ENCODE data around the gene STRIP2. TPM values are rescaled to one million over a fixed set of nuclear protein-coding genes. Genes with fewer than 3 reads are reported as not detected.

STRIP2 gene
- total RNA-seq, 1 experiment from 2014 or later = 9.9 TPM

GRCh38 chr7:129495987-129496386, 61.8 kb downstream of the STRIP2 start:
- Histone ChIP-seq H4K8ac (replicated peaks; ENCODE audit: insufficient read length, low read depth, low read length) (no peak overlapping the region), H3K14ac (ENCODE audit: insufficient read depth, low read length) (no peak overlapping the region), H4K91ac (ENCODE audit: insufficient read length, low read depth, low read length) (no peak overlapping the region), H2BK20ac (ENCODE audit: low read depth, low read length, poor library complexity, severe bottlenecking) (no peak overlapping the region), H3K4me1 (ENCODE audit: insufficient read depth, low read length) (no peaks in the 10 kb centered on the region), H3T11ph (ENCODE audit: low read length) (no peak overlapping the region), H2BK15ac (ENCODE audit: low read depth, low read length) (no peak overlapping the region), H3K18ac (ENCODE audit: insufficient read length, low read depth, low read length) (no peak overlapping the region), H3K23me2 (ENCODE audit: insufficient read length, low read depth, low read length, poor library complexity, severe bottlenecking) (no peaks in the 10 kb centered on the region), H3K4me2 (ENCODE audit: insufficient read depth, insufficient read length, low read length) (no peak overlapping the region), H3K79me2 (ENCODE audit: insufficient read depth, low read length) (no peaks in the 10 kb centered on the region), H3K27me3 (ENCODE audit: insufficient read depth, low read length) (no peaks in the 10 kb centered on the region), H3K23ac (ENCODE audit: insufficient read length, low read depth, low read length) (no peak overlapping the region), H3K9me3 (ENCODE audit: control insufficient read depth, low read depth, low read length) (no peaks in the 10 kb centered on the region), H4K20me1 (ENCODE audit: control insufficient read depth, insufficient read depth, insufficient read length) (no peaks in the 10 kb centered on the region), H2AK5ac (ENCODE audit: insufficient read length, low read length) (no peak overlapping the region), H3K56ac (ENCODE audit: insufficient read length, low read depth, low read length) (no peak overlapping the region), H2BK5ac (ENCODE audit: insufficient read length, low read length) (no peak overlapping the region), H2BK12ac (ENCODE audit: insufficient read length, low read depth, low read length) (no peak overlapping the region), H4K5ac (ENCODE audit: insufficient read length, low read depth, low read length) (no peak overlapping the region), H2AFZ (ENCODE audit: low read length) (no peak overlapping the region), H3K27ac (ENCODE audit: insufficient read length, low read depth, low read length) (no peak overlapping the region), H3K9ac (ENCODE audit: extremely low read depth, insufficient read length, low read length) (no peak overlapping the region), H2BK120ac (ENCODE audit: low read depth, low read length, poor library complexity, severe bottlenecking) (no peak overlapping the region), H3K79me1 (ENCODE audit: insufficient read depth, low read depth, low read length, poor library complexity, severe bottlenecking) (no peaks in the 10 kb centered on the region), H3K4ac (ENCODE audit: low read depth, low read length) (no peak overlapping the region)
- Mint-ChIP-seq H3K9me3 (no peaks in the 10 kb centered on the region), H3K36me3 (ENCODE audit: insufficient read depth in 1 of 3, low read depth in 3 of 3) (no peaks in the 10 kb centered on the region), H3K4me1 (no peaks in the 10 kb centered on the region), H3K27me3 (ENCODE audit: low read depth) (peaks cover 11% of the 10 kb centered on the region), H3K4me3 (no peak overlapping the region), H3K27ac (no peak overlapping the region)
- TF ChIP-seq, protein P1, sequence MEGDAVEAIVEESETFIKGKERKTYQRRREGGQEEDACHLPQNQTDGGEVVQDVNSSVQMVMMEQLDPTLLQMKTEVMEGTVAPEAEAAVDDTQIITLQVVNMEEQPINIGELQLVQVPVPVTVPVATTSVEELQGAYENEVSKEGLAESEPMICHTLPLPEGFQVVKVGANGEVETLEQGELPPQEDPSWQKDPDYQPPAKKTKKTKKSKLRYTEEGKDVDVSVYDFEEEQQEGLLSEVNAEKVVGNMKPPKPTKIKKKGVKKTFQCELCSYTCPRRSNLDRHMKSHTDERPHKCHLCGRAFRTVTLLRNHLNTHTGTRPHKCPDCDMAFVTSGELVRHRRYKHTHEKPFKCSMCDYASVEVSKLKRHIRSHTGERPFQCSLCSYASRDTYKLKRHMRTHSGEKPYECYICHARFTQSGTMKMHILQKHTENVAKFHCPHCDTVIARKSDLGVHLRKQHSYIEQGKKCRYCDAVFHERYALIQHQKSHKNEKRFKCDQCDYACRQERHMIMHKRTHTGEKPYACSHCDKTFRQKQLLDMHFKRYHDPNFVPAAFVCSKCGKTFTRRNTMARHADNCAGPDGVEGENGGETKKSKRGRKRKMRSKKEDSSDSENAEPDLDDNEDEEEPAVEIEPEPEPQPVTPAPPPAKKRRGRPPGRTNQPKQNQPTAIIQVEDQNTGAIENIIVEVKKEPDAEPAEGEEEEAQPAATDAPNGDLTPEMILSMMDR (conservative IDR thresholded peaks at IDR 0.05) = no peak
- WGBS (ENCODE audit: extremely low coverage, insufficient read length, low lambda C conversion rate) = no CpG with 5 or more reads among the region's 1 CpG
- DNase-seq = no peak
